ENCODE measurements around the gene ZNF684.

The ZNF684 gene

DNA sequence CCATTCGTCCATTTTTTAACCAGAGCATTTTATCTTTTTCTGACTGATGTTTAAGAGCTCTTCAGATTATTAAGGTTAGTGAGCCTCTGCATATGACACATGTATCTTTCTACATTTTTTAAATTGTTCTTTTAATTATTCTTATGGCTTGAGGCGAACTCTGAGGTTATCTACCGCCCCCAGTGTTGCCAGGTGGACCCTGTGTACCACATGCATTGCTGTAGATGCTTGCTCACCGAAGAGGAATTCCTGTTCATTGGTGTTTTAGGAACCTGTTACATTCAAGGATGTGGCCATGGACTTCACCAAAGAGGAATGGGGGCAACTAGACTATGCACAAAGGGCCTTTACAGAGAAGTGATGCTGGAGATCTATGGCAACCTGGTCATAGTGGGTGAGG, 31.8 kb downstream of the ZNF684 start:
- TF ChIP-seq, protein P1, sequence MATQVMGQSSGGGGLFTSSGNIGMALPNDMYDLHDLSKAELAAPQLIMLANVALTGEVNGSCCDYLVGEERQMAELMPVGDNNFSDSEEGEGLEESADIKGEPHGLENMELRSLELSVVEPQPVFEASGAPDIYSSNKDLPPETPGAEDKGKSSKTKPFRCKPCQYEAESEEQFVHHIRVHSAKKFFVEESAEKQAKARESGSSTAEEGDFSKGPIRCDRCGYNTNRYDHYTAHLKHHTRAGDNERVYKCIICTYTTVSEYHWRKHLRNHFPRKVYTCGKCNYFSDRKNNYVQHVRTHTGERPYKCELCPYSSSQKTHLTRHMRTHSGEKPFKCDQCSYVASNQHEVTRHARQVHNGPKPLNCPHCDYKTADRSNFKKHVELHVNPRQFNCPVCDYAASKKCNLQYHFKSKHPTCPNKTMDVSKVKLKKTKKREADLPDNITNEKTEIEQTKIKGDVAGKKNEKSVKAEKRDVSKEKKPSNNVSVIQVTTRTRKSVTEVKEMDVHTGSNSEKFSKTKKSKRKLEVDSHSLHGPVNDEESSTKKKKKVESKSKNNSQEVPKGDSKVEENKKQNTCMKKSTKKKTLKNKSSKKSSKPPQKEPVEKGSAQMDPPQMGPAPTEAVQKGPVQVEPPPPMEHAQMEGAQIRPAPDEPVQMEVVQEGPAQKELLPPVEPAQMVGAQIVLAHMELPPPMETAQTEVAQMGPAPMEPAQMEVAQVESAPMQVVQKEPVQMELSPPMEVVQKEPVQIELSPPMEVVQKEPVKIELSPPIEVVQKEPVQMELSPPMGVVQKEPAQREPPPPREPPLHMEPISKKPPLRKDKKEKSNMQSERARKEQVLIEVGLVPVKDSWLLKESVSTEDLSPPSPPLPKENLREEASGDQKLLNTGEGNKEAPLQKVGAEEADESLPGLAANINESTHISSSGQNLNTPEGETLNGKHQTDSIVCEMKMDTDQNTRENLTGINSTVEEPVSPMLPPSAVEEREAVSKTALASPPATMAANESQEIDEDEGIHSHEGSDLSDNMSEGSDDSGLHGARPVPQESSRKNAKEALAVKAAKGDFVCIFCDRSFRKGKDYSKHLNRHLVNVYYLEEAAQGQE (IDR thresholded peaks at IDR 0.05; ENCODE audit: insufficient read depth in 1 of 2, low read depth in 2 of 2, low read length in 2 of 2), result no peak
- TF ChIP-seq POLR2AphosphoS5 (IDR thresholded peaks at IDR 0.05; ENCODE audit: low read depth, low read length), result no peak
- no peak for TF ChIP-seq TAF1 (IDR thresholded peaks at IDR 0.05; ENCODE audit: borderline replicate concordance, insufficient read depth, low read length)
- no peak for TF ChIP-seq FOXP2 (optimal IDR thresholded peaks at IDR 0.05; ENCODE audit: borderline replicate concordance, extremely low read depth, extremely low read length, insufficient read depth)
- TF ChIP-seq SIN3A (IDR thresholded peaks at IDR 0.05; ENCODE audit: borderline replicate concordance, insufficient read depth, low read length), result no peak

DNA sequence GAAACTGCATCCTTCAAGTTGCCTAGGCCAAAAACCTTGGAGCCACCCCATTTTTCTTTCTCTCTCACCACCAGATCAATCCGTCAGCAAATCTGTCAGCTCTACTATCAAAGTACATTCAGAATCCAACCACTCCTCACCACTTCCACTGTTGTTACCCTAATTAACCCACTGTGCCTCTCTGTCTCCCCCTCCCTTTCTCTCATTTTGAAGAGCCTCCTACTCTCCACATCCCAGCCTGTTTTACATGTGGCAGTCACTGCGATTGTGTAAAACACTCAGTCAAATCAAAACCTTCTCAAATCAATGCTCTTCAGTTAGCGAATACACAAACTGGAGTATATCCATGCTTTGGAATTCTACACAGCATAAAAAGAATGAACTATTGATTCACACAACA, 33.1 kb downstream of the ZNF684 start:
- TF ChIP-seq FOXP2 (optimal IDR thresholded peaks at IDR 0.05; ENCODE audit: borderline replicate concordance, extremely low read depth, extremely low read length, insufficient read depth) (no peak), SIN3A (IDR thresholded peaks at IDR 0.05; ENCODE audit: borderline replicate concordance, insufficient read depth, low read length) (no peak), TAF1 (IDR thresholded peaks at IDR 0.05; ENCODE audit: borderline replicate concordance, insufficient read depth, low read length) (no peak), POLR2AphosphoS5 (IDR thresholded peaks at IDR 0.05; ENCODE audit: low read depth, low read length) (no peak)
- TF ChIP-seq, protein P1 (IDR thresholded peaks at IDR 0.05; ENCODE audit: insufficient read depth in 1 of 2, low read depth in 2 of 2, low read length in 2 of 2), result no peak

DNA sequence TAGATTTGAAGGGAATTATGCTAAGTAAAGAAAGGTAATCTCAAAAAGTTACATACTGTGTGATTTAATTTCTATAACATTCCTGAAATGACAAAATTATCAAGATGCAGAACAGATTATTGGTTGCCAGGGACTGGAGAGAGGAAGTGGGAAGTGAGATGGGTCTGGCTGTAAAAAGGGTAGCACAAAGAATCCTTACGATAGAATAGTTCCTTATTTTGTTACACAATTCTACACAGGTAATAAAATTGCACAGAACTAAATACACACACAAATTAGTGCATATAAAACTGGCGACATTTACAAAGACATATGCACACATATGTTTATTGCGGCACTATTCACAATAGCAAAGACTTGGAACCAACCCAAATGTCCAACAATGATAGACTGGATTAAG, 33.5 kb downstream of the ZNF684 start:
- TF ChIP-seq, protein P1 (IDR thresholded peaks at IDR 0.05; ENCODE audit: insufficient read depth in 1 of 2, low read depth in 2 of 2, low read length in 2 of 2), result no peak
- TF ChIP-seq TAF1 (IDR thresholded peaks at IDR 0.05; ENCODE audit: borderline replicate concordance, insufficient read depth, low read length) (no peak), POLR2AphosphoS5 (IDR thresholded peaks at IDR 0.05; ENCODE audit: low read depth, low read length) (no peak), SIN3A (IDR thresholded peaks at IDR 0.05; ENCODE audit: borderline replicate concordance, insufficient read depth, low read length) (no peak), FOXP2 (optimal IDR thresholded peaks at IDR 0.05; ENCODE audit: borderline replicate concordance, extremely low read depth, extremely low read length, insufficient read depth) (no peak)

DNA sequence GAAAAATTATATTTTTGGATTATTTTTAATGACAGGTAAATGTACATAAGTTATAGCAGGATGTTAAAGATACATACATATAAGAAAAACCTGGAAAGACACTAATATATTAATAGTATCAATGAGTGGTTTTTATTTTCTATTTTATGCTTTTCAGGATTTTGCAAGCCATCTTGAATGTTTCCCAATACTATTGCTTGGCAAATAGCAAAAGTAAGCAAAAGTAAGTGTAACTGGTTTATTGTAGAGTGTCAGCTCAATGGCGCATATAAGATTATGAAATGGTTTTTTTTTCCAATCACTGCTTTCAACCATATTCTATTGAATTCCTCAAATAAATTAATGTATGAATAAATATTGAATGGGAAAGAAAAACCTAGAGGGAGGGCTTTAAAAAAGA, 36.4 kb downstream of the ZNF684 start:
- TF ChIP-seq SIN3A (IDR thresholded peaks at IDR 0.05; ENCODE audit: borderline replicate concordance, insufficient read depth, low read length), result no peak
- TF ChIP-seq, protein P1 (IDR thresholded peaks at IDR 0.05; ENCODE audit: insufficient read depth in 1 of 2, low read depth in 2 of 2, low read length in 2 of 2), result no peak
- no peak for TF ChIP-seq TAF1 (IDR thresholded peaks at IDR 0.05; ENCODE audit: borderline replicate concordance, insufficient read depth, low read length)
- TF ChIP-seq POLR2AphosphoS5 (IDR thresholded peaks at IDR 0.05; ENCODE audit: low read depth, low read length), result no peak
- no peak for TF ChIP-seq FOXP2 (optimal IDR thresholded peaks at IDR 0.05; ENCODE audit: borderline replicate concordance, extremely low read depth, extremely low read length, insufficient read depth)

DNA sequence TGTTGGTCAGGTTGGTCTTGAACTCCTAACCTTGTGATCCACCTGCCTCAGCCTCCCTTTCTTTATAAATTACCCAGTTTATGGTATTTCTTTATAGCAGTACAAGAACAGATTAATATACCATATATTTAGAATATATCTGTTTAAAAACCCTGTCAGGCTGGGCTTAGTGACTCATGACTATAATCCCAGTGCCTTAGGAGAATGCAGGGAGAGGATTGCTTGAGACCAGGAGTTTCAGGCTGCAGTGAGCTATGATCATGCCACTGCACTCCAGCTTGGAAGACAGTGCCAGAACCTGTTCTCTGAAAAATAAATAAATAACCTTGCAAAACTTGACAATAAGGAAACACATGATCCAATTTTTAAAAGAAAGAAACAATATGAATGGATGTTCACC, 43.9 kb downstream of the ZNF684 start:
- TF ChIP-seq FOXP2 (optimal IDR thresholded peaks at IDR 0.05; ENCODE audit: borderline replicate concordance, extremely low read depth, extremely low read length, insufficient read depth), result no peak
- TF ChIP-seq, protein P1 (IDR thresholded peaks at IDR 0.05; ENCODE audit: insufficient read depth in 1 of 2, low read depth in 2 of 2, low read length in 2 of 2), result no peak
- no peak for TF ChIP-seq TAF1 (IDR thresholded peaks at IDR 0.05; ENCODE audit: borderline replicate concordance, insufficient read depth, low read length)
- no peak for TF ChIP-seq SIN3A (IDR thresholded peaks at IDR 0.05; ENCODE audit: borderline replicate concordance, insufficient read depth, low read length)
- TF ChIP-seq POLR2AphosphoS5 (IDR thresholded peaks at IDR 0.05; ENCODE audit: low read depth, low read length), result no peak
